Measurements from ENCODE around the gene MRTFB. TPM values are rescaled to one million over a fixed set of nuclear protein-coding genes. Genes with fewer than 3 reads are reported as not detected.

Gene MRTFB
- total RNA-seq, 1 experiment from 2014 or later = 29.5 TPM

DNA sequence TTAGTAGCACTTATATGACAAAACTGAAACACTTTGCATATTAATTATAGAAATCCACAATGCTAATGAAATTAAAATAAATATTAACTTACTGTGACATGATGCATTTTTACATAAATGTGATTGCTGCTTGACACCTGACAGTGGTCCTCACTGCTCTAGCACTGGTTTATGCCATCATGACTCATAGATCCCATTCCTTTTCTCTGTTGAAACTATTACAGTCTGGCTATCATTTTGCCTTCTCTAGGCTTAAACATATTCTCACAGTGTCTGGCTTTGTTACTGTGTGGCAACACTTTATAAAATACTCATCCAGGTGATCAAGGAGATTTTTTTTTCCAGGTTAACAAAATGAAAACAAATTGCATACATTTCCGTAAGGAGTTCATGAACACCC, 108.0 kb downstream of the MRTFB start:
- Histone ChIP-seq H3K36me3 (ENCODE audit: control insufficient read depth, insufficient read depth, low read length) (no peaks in the 10 kb centered on the region), H3K9me3 (no peaks in the 10 kb centered on the region), H3K4me3 (ENCODE audit: low read depth, low read length) (no peak overlapping the region), H3K27me3 (replicated peaks; ENCODE audit: control insufficient read depth, insufficient read depth, low read length) (no peaks in the 10 kb centered on the region), H3K4me1 (no peaks in the 10 kb centered on the region)
- BruUV-seq (replicated peaks) = no TSS peak
- Mint-ChIP-seq H3K27ac (ENCODE audit: unreplicated experiment) (no peak overlapping the region), H3K4me3 (ENCODE audit: unreplicated experiment) (no peak overlapping the region), H3K4me1 (ENCODE audit: low read depth, unreplicated experiment) (no peaks in the 10 kb centered on the region), H3K36me3 (ENCODE audit: insufficient read depth, unreplicated experiment) (no peaks in the 10 kb centered on the region), H3K27me3 (ENCODE audit: insufficient read depth, unreplicated experiment) (no peaks in the 10 kb centered on the region), H3K9me3 (ENCODE audit: unreplicated experiment) (no peaks in the 10 kb centered on the region)
- ChIA-PET CTCF (no interaction called here), POLR2A (no interaction called here)
- no peak for DNase-seq
- TF ChIP-seq, protein P1, sequence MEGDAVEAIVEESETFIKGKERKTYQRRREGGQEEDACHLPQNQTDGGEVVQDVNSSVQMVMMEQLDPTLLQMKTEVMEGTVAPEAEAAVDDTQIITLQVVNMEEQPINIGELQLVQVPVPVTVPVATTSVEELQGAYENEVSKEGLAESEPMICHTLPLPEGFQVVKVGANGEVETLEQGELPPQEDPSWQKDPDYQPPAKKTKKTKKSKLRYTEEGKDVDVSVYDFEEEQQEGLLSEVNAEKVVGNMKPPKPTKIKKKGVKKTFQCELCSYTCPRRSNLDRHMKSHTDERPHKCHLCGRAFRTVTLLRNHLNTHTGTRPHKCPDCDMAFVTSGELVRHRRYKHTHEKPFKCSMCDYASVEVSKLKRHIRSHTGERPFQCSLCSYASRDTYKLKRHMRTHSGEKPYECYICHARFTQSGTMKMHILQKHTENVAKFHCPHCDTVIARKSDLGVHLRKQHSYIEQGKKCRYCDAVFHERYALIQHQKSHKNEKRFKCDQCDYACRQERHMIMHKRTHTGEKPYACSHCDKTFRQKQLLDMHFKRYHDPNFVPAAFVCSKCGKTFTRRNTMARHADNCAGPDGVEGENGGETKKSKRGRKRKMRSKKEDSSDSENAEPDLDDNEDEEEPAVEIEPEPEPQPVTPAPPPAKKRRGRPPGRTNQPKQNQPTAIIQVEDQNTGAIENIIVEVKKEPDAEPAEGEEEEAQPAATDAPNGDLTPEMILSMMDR (IDR thresholded peaks at IDR 0.05; ENCODE audit: insufficient read depth in 1 of 2, low read depth in 1 of 2, low read length in 1 of 2, severe bottlenecking in 1 of 2, unreplicated experiment in 1 of 2) = no peak
- intact Hi-C loops (cut with micrococcal nuclease; ENCODE audit: unreplicated experiment) = no loop called here

DNA sequence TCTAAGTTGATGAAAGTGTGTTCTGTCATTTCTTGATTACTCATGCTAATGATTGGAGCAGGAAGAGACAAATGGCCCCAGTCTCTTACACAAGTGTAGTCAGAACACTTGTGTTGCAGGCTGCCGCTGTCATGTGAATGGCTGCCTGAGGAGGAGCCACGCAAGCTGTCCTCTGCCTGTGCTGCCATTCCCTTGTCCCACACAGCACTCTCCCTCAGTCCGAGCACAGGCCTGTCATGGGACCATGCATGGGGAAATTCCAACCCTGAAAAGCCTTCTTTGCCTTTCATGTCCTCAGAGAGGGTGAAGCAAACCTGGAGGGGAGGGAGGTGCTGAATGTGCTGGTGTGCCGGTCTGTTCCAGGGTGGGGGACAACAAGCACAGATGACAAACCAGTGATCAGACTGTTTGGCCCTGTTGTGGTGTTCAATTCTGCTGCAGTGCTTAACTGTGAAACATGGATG, 109.4 kb downstream of the MRTFB start:
- Mint-ChIP-seq H3K27ac (ENCODE audit: unreplicated experiment) (no peak overlapping the region), H3K9me3 (ENCODE audit: unreplicated experiment) (no peaks in the 10 kb centered on the region)

GRCh38 chr16:14181371-14182050, 110.4 kb downstream of the MRTFB start:
- no TSS peak for BruUV-seq (replicated peaks)
- Histone ChIP-seq H3K36me3 (ENCODE audit: control insufficient read depth, insufficient read depth, low read length) (no peaks in the 10 kb centered on the region), H3K9me3 (no peaks in the 10 kb centered on the region), H3K27me3 (replicated peaks; ENCODE audit: control insufficient read depth, insufficient read depth, low read length) (no peaks in the 10 kb centered on the region), H3K4me1 (peaks cover 15% of the 10 kb centered on the region), H3K4me3 (ENCODE audit: low read depth, low read length) (no peak overlapping the region)
- TF ChIP-seq, protein P1 (IDR thresholded peaks at IDR 0.05; ENCODE audit: insufficient read depth in 1 of 2, low read depth in 1 of 2, low read length in 1 of 2, severe bottlenecking in 1 of 2, unreplicated experiment in 1 of 2) = no peak
- intact Hi-C loops (cut with micrococcal nuclease; ENCODE audit: unreplicated experiment) = loop anchor here (10.0 kb wide), 1 partner anchor 87 kb away; no protein-coding TSS in a partner anchor
- H3K36me3 Mint-ChIP-seq (ENCODE audit: insufficient read depth, unreplicated experiment) = no peaks in the 10 kb centered on the region
- ChIA-PET CTCF (no interaction called here), POLR2A (no interaction called here)
- DNase-seq = no peak
- H3K9me3 Mint-ChIP-seq (ENCODE audit: unreplicated experiment) = no peaks in the 10 kb centered on the region
- H3K4me1 Mint-ChIP-seq (ENCODE audit: low read depth, unreplicated experiment) = peaks cover 14% of the 10 kb centered on the region
- H3K27ac Mint-ChIP-seq (ENCODE audit: unreplicated experiment) = no peak overlapping the region
- H3K4me3 Mint-ChIP-seq (ENCODE audit: unreplicated experiment) = no peak overlapping the region
- no peaks in the 10 kb centered on the region for H3K27me3 Mint-ChIP-seq (ENCODE audit: insufficient read depth, unreplicated experiment)

More for the DNA sequence above, 109.4 kb downstream of the MRTFB start:
- Mint-ChIP-seq H3K27me3 (ENCODE audit: insufficient read depth, unreplicated experiment) (no peaks in the 10 kb centered on the region), H3K4me3 (ENCODE audit: unreplicated experiment) (no peak overlapping the region), H3K4me1 (ENCODE audit: low read depth, unreplicated experiment) (peaks cover 7% of the 10 kb centered on the region), H3K36me3 (ENCODE audit: insufficient read depth, unreplicated experiment) (no peaks in the 10 kb centered on the region)
- intact Hi-C loops (cut with micrococcal nuclease; ENCODE audit: unreplicated experiment) = loop anchor here (10.0 kb wide), 1 partner anchor 86 kb away; no protein-coding TSS in a partner anchor
- CTCF ChIA-PET = no interaction called here
- no TSS peak for BruUV-seq (replicated peaks)
- Histone ChIP-seq H3K4me3 (ENCODE audit: low read depth, low read length) (no peak overlapping the region), H3K36me3 (ENCODE audit: control insufficient read depth, insufficient read depth, low read length) (no peaks in the 10 kb centered on the region), H3K27me3 (replicated peaks; ENCODE audit: control insufficient read depth, insufficient read depth, low read length) (no peaks in the 10 kb centered on the region), H3K4me1 (peaks cover 7% of the 10 kb centered on the region), H3K9me3 (no peaks in the 10 kb centered on the region)
- no peak for DNase-seq
- TF ChIP-seq, protein P1 (IDR thresholded peaks at IDR 0.05; ENCODE audit: insufficient read depth in 1 of 2, low read depth in 1 of 2, low read length in 1 of 2, severe bottlenecking in 1 of 2, unreplicated experiment in 1 of 2) = no peak
- POLR2A ChIA-PET = no interaction called here
